Measurements from ENCODE around the gene LYPD6B.

Gene LYPD6B

DNA sequence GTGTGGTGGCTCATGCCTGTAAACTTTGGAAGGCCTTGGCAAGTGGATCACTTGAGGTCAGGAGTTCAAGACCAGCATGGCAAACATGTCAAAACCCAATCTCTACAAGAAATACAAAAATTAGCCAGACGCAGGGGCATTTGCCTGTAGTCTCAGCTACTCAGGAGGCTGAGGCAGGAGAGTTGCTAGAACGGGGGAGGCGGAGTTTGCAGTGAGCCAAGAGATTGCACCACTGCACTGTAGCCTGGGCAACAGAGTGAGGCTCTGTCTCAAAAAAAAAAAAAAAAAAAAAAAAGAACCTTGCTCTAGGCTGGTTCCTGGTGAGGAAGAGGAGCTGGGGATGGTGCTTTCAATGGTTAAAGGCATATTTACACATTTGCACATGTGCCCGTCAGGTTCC, 129.4 kb downstream of the LYPD6B start:
- no peak for DNase-seq

DNA sequence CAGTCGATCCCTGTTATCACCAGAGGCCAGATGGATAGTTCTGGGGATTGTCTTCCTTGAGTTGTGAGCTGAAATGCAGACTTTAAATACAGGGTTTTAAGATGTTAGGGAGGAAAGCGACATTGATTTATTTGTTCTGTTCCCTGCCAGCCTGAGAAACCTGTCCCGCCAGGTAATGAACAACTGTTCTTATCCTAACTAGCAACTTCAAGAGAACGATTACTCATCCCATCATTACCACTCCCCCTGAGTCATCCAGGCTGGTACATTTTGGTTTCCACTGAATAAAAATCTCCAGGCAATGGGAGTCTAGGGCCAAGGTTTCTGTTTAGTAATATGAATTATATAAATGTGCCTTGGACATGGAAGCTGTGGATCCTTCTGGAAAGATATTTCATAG, 131.2 kb downstream of the LYPD6B start:
- no peak for DNase-seq

DNA sequence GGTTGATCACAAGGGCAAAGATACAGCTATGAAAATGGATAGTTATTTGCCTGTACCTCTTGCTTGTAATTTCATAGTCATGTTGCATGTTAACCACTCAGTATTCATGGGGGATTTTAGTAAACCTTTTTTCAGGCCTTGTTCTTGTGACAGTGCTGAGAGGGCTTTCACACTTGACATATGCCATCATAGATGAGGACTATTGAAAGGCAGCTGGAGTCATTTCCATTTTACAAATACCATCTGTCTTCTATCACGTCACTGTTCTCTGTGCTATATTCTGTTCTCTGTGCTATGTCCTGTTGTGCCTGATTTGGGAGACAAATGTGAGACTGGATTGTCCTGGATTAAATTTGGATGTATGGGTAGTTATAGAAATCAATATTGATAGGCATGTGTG, 131.7 kb downstream of the LYPD6B start:
- no peak for DNase-seq

DNA sequence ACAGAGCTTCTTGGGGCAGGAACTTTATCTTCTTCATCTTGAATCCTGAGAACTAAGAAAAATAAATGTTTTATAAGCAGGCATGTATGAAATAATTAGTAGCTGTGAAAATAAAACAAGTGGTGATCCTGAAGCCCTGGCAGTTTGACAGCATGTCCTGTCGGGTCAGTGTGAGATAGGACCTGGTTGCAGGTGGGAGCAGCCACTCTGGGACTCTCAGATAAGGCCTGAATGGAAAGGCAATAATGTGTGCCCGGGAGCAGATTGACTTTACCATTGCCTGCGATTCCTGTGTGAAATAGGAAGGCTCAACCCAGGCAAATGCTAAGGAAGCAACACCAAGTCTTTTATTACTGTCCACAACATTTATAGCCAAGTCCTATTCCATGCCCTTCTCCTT, 132.4 kb downstream of the LYPD6B start:
- DNase-seq, result no peak

DNA sequence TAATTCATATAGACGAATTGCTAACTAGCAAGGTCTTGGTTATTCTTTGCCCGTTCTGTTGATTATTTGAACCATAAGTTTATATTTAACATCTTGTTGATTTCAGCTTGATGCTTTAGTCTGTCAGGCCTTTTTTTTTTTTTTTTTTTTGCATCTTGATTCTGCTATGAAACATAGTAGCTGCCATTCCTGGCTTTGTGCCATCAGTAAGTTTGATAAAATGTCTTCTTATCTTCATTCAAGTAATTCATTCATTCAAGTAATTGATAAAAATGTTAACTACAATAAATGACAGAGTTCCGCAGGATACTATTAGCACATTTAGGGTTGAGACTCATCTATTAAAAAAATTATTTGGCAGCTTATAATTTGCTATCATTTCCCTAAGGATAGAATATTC, 134.7 kb downstream of the LYPD6B start:
- DNase-seq, result no peak

DNA sequence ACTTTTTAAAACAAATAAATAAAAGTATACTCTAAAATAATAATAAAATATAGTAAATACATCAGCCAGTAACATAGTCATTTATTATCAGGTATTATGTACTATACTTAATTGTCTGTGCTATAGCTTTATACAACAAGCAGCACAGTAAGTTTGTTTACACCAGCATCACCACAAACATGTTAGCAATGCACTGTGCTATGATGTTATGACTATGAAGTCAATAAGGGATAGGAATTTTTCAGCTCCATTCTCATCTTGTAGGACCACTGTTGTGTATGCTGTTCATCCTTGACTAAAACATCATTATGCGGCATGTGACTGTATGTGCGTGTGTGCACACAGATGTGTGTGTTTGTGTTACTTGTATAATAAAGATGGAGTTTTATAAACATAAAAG, 137.5 kb downstream of the LYPD6B start:
- no peak for DNase-seq

DNA sequence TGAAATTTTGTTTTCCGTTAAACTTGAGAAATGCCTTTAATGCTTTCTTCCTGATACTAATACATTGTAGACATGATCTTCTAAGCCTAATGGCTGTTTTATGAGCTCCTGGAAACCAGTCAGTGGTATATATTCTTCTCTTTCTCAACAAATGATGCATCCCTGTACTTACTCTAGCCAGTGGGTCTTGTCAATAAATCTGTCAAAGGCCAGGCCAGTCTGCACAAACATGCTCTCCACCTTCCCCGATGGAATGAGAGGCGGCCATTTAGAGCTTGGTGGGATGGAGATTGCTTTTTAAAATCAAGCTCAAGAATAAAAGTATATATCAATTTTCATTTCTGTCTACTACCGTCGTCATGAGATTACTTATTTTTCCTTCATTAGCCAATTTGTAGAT, 140.1 kb downstream of the LYPD6B start:
- no peak for DNase-seq

DNA sequence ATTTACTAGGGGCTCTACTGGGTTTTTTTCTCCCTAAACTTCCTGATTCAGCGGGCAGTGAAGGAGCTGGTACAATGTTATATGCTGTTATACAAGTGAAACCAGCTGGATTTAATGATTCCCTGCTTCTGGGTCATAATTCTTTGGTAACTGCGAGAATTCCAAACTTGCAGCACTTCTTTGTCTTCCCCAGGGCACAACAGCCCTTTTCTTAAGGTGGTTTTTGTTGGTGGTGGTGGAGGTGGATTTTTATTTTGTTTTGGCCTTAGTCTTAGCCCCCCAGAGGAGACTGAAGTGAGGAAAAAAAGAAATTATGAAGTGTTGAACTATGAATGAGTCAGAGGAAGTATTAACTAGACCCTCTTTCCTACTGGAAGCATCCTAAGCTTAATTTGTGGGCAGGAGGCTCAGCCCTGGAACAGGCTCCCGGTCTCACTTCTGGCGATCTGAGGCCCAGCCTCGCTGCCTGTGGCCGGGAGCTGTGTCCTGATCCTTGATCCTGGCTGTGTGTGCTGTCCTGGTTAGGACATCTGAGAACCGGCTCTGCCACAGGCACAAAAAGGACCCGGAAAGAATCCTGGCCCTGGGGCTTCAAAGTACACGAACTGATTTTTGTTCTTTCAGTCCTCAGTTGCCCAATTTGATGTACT, 141.9 kb downstream of the LYPD6B start:
- DNase-seq, result no peak

DNA sequence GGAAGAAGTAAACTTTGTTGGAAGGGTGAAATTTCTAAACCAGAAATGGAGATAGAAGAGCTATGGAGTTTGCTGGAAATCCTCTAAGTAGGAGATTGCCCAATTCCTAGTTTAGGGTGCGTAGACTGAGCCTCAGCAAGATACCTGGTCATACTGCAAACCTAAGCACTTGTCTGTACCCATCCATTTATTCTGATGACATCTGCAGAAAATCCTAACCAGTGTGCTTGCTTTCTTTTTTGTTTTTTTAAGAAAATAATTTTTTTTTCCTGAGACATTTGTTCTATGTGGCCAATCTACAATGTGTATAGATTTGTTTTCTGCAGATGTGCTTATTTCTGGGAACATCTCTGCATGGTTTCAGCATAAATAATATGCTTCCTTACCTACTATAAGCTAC, 144.7 kb downstream of the LYPD6B start:
- DNase-seq, result no peak

DNA sequence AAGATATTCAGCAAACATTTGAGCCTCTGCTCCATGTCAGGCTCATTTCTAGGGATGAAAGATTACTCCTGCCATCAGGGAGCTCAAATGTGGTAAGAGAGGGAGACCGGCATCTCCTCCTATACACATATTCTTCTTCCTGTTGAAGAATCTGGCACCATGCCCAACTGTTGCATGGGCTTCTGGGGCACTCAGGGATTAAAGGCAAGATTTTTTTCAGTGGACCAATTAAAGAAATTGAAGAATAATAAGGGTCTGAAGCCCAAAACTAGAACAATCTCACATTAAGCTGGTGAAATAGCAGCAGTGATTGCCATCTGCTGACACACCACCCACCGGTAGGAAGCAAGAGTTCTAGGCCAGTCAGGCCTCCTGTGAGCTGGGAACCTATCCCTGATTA, 146.5 kb downstream of the LYPD6B start:
- DNase-seq, result no peak

DNA sequence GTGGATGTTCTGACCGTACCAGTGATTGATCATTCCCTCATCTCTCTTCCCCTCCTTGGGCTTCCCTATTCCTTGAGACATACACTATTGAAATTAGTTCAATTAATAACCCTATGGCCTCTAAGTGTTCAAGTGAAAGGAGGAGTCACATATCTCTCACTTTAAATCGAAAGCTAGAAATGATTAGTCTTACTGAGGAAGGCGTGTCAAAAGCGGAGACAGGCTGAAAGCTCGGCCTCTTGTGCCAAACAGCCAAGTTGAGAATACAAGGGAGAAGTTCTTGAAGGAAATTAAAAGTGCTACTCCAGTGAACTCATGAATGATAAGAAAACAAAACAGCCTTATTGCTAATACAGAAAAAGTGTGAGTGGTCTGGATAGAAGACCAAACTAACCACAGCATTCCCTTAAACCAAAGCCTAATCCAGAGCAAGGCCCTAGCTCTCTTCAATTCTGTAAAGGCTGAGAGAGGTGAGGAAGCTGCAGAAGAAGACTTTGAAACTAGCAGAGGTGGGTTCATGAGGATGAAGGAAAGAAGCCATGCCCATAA, 147.5 kb downstream of the LYPD6B start:
- DNase-seq, result no peak

DNA sequence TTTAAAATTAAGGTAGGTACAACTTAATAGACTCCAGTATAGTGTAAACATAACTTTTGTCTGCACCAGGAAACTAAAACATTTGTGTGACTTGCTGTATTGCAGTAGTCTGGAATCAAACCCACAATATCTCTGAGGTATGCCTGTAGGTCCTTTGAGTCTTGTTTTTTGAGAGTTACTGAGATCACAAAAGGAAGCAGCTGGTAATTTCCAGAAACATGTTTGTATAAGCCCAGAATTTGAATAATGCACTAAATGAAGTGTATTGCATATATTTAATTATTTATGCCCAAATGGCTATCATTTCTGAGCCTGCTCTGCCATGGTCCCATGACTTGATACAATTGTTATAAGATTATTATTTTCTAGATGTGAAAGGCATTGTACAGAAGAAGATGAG, 148.6 kb downstream of the LYPD6B start:
- DNase-seq, result no peak

DNA sequence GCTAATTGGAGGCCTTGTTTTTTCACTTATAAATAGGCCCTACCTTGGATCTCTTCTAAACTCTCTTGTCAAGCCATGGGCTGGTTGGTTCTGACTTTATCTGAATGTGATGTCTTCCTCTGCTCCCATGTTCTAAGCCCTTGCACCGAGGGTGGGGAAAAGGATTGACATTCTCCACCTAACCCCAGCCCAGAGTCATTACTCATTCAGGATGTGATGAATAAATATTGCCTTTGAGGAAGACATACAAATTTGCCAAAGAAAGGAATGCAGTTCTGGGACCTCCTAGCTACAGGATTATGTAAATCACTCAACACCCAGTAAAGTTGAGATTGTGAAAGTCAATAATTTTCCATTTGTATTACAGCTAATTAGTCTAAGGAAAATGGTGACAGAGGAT, 149.8 kb downstream of the LYPD6B start:
- DNase-seq, result no peak

DNA sequence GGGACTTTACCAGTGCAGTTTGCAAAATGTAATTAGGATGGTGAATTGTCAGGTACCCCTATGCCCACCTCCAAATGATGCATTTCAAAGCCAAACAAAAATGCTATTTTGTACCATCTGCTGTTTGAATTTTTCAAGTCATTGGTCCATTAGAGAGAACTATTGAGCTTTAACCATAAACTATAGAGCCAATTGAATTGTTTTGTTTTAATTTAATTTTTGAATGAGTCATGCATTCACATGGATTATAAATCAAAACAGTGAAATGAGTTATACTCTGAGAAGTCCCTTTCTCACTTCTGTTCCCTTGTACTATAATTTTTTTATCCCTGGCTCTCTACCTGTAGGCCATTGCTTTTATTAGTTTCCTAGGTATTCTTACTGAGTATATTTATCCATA, 151.3 kb downstream of the LYPD6B start:
- no peak for DNase-seq

DNA sequence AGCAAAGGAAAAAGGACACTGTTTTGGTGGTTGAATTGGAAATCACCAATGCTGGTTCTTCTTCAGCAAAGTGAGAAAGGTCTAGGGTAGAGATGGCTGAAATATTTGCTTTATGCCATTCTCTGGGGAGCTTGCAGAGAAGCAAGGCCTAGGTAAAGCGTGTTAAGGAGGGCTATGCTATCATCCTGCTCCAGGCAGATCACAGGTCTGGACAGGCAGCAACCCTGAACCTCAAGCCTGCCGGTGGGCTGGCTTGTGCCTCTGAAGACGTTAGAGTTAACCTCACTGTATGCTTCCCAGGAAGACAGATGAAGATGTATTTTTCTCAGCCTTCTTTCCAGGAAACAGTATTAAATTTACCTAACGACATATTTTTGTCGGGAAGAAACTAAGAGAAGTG, 153.4 kb downstream of the LYPD6B start:
- no peak for DNase-seq

DNA sequence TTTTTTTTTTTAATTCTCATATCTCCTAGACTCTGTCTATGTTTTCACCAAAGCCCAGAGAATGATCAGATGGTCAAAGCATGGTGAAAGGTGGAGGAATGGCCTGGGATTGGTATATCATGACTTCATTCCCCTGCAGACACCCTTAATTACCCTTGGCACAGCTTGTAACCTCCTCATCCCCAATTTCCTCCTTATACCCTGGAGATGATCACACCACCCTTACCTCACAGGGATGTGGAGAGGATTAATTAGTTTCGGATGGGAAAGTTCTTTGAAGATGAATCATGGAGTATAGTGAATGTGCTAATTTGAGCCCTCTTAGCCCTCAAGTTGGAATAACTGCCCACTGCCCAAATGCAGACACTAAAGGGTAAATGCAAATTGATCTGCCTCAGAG, 153.9 kb downstream of the LYPD6B start:
- DNase-seq, result no peak

DNA sequence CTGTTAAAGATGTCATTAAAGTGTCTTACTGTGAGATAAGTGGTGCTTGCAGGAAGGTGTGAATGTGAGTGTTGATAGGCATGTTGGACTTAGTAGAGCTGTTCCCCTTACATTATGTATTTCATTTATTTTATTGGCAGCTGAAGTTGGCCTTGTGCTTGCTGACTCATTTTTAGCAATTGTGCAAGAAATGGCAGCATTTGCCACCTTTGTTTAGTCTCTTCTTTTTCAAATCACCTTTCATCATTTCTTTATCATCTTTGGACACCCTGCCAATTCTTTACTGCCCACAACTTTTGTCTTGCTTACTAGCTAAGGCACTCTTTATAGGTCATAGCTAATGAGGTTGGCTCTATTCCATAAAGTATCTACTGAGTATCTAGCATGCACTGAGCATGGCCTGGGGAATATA, 161.6 kb downstream of the LYPD6B start:
- DNase-seq, result no peak

DNA sequence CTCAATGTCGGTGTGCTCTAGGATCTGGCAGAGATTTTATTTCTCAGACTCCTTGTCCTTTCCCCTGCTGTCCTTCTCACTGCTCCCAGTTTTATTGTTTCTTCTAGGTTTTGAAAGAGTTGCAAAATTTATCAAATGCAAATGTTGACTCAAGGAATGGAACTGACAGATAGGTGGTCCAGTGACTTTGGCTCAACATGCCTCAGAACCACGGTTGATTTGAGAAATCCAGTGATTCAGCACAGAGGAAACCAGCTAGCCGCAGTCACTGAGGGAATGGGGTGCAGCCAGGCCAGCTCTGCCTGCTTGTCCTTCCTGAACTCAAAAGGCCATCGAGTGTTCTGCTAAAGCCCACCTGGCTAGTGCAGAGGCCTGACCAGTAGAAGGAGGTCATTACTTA, 166.2 kb downstream of the LYPD6B start:
- DNase-seq, result no peak

DNA sequence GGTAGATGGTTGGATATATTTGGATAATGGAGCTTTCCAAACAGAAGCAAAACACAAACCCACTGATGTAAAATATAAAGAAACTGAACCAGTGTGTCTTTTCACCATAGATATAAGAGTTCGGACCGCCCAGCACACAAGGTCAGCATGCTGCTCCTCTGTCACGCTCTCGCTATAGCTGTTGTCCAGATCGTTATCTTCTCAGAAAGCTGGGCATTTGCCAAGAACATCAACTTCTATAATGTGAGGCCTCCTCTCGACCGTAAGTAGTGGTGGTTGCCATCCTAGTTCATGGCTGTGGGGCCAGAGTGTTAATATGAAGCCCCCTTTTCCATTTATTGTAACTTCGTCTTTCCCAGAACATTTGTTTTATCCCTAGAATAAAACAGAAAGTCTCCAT, 166.6 kb downstream of the LYPD6B start:
- DNase-seq, result no peak

DNA sequence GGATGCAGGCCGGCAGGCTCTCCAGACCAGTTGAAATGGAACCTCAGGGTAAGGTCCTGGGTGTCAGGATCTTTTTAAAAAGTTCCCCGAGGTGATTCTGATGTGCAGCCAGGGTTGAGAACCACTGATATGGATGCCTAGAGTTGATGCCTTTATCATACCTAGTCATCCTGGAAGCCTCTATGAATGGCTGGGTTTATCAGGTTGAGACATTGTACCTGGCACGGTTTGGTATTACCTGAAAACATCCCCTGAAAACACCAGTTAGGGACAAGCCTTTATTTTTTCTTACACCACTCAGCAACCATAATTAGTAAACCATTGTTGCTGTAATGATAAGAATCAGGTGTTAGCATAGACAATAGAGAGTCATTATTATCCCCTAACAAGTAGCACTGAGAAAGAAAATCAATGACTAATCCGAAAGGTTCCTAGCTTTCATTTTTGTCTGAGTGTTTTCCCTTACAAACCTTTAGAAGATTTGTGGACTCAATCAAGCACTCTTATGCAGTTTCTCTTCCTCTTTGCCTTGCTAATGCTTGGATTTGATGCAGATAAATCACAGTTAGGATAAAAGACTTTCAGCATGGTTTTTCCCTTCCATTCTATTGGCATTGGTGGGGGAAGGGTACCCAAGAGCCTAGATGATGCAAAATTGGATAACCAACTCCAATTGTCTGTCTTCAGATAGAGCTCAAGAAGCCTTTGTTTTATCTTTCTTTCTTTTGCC, 175.4 kb downstream of the LYPD6B start:
- DNase-seq, result no peak

DNA sequence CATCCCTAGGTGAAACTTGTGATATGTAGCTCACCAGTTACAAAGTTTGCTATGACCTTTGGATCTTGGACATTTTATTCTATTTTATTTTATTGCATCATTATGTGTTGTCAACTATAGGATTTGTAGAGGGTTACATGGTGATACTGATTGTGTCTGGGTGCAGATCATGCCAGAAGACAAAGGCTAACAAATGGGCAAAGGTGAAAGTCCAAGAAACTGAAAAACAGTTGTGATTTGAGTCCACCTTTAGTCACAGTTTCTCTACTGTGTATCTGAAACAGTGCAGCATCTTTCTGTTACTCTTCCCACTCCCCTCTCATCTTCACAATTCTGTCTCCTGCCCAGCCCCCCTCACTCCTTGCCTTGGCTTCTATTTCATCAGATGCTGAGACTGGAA, 180.0 kb downstream of the LYPD6B start:
- no peak for DNase-seq

DNA sequence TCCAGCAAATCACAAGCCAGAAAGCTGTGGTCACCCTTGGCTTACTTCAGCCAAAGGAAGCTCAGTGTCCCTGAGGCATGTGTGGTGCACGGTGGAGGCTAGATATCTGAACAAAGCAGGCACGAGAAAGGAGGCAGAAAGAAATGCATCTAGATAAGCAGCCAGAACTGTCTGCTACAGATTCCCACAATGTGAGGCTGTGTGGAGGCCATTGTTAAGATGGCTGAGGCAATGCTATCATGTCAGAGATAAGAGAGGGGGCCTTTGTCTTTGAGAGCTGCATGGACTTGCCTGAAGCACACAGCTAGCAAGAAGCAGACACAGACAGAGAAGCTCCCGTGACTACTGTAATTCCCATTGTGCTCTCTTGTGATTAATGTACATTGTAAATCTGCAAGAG, 181.4 kb downstream of the LYPD6B start:
- DNase-seq, result no peak

DNA sequence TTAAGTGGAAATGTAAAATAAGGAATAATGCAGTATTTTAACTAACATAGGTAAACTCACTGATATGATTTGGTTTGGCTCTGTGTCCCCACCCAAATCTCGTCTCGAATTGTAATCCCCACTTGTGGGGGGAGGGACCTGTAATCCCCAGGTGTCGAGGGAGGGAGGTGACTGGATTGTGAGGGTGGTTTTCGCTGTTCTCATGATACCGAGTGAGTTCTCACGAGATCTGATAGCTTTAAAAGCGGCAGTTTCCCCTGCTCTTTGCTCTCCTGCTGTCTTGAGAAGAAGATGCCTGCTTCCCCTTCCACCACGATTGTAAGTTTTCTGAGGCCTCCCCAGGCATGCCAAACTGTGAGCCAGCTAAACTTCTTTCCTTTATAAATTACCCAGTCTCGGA, 182.5 kb downstream of the LYPD6B start:
- no peak for DNase-seq

DNA sequence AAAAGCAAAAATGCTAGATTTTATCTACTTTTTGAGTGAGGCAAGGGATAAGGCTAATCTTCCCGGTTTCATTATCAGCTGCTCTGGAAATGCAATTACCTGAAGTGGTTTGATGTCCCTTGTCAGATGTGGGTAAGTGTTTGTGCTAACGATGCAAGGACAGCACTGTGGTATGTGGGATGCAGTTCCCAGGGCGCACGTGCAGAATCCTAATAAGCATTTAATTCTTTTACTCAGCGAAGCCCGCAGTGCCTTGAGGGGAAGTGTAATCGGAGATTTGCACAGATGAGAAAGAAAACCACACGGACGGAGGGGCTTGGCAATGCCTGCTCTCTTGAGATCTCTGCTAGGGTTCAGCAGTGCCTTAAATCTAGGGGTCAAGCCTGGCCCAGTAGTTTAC, 183.4 kb downstream of the LYPD6B start:
- DNase-seq, result no peak
